H1 (cell line): ENCODE data around the gene CACNA1B. TPM values are rescaled to one million over a fixed set of nuclear protein-coding genes. Genes with fewer than 3 reads are reported as not detected.

Experiments
- CTCF ChIA-PET: fragments of 300-600 bp; sonication (Branson Sonifier 250); formaldehyde crosslinking; loops from one replicate; lab custom pipeline; 2021; ENCODE audit not compliant: partially characterized antibody; lab: Charles Lee
- POLR2A ChIA-PET: fragments of 300-600 bp; sonication (Branson Sonifier 250); formaldehyde crosslinking; loops from one replicate; lab custom pipeline; 2021; ENCODE audit warnings: inconsistent platforms; ENCODE audit not compliant: partially characterized antibody; lab: Charles Lee
- DNase-seq, 2 experiments: peaks; one replicate each; pipeline versions ENCODE4 v3.0.0 to v3.0.0-alpha.2; 2010 to 2022; ENCODE audit warnings: low spot score in 2 of 2, low read depth in 1 of 2, mixed read lengths in 1 of 2
- FAIRE-seq: peaks from 2 replicates; lab custom pipeline; 2011; peaks lifted over from hg19 to GRCh38; lab: Jason Lieb, UNC
- H2AFZ ChIP-seq: 2 replicates; pipeline ENCODE4 v1.8.1; 2012; ENCODE audit warnings: low read length, inconsistent platforms
- H2AK5ac ChIP-seq: 2 replicates; pipeline ENCODE4 v1.6.1; 2013; ENCODE audit warnings: low read depth, low read length
- H2BK120ac ChIP-seq: replicated peaks from 2 replicates; pipeline ENCODE3; 2013; ENCODE audit warnings: low read depth, low read length, inconsistent platforms
- H2BK12ac ChIP-seq: 2 replicates; pipeline ENCODE4 v1.6.1; 2013; ENCODE audit warnings: low read depth, low read length
- H2BK15ac ChIP-seq: 2 replicates; pipeline ENCODE4 v1.6.1; 2013; ENCODE audit warnings: low read length
- H2BK20ac ChIP-seq: 2 replicates; pipeline ENCODE4 v1.6.1; 2013; ENCODE audit warnings: low read length
- H2BK5ac ChIP-seq: 2 replicates; pipeline ENCODE4 v1.6.1; 2013; ENCODE audit warnings: low read depth, low read length
- H3K14ac ChIP-seq: 2 replicates; pipeline ENCODE4 v1.6.1; 2013; ENCODE audit warnings: inconsistent platforms; ENCODE audit not compliant: insufficient read length
- H3K18ac ChIP-seq: 2 replicates; pipeline ENCODE4 v1.6.1; 2013; ENCODE audit warnings: low read length; ENCODE audit errors: extremely low read depth
- H3K23ac ChIP-seq: 2 replicates; pipeline ENCODE4 v1.6.1; 2013; ENCODE audit warnings: inconsistent platforms; ENCODE audit not compliant: insufficient read length
- H3K23me2 ChIP-seq: 2 replicates; pipeline ENCODE4 v1.6.1; 2013; ENCODE audit warnings: low read depth, low read length
- H3K27ac ChIP-seq: 2 replicates; pipeline ENCODE4 v1.6.1; 2011; ENCODE audit warnings: low read depth, low read length, inconsistent platforms
- H3K27me3 ChIP-seq, 4 experiments: replicated peaks in 1 of 4; 1 replicate in 1 of 4; 2 replicates in 3 of 4; pipeline versions ENCODE4 v1.6.1 to v1.8.1; 2011 to 2013; ENCODE audit warnings: low read length in 3 of 4, mild to moderate bottlenecking in 3 of 4, inconsistent platforms in 2 of 4, mixed read lengths in 2 of 4, moderate library complexity in 1 of 4; ENCODE audit not compliant: control insufficient read depth in 3 of 4, insufficient read depth in 3 of 4; ENCODE audit errors: extremely low read depth in 1 of 4
- H3K36me3 ChIP-seq, 4 experiments: 2 replicates each; pipeline versions ENCODE4 v1.6.1 to v1.8.1; 2011 to 2013; ENCODE audit warnings: mild to moderate bottlenecking in 4 of 4, low read length in 3 of 4, moderate library complexity in 2 of 4, control low read depth in 1 of 4, inconsistent platforms in 1 of 4; ENCODE audit not compliant: insufficient read depth in 4 of 4, control insufficient read depth in 2 of 4
- H3K4ac ChIP-seq: replicated peaks from 2 replicates; pipeline ENCODE3; 2013; ENCODE audit warnings: low read length, low read depth, mixed read lengths, inconsistent platforms; ENCODE audit not compliant: insufficient read length
- H3K4me1 ChIP-seq, 4 experiments: replicated peaks in 1 of 4; 1 replicate in 1 of 4; 2 replicates in 3 of 4; pipeline versions ENCODE4 v1.6.1 to v1.8.1; 2011 to 2013; ENCODE audit warnings: low read length in 3 of 4, inconsistent platforms in 2 of 4, mixed read lengths in 1 of 4; ENCODE audit not compliant: insufficient read depth in 4 of 4, control insufficient read depth in 3 of 4
- H3K4me2 ChIP-seq, 2 experiments: 2 replicates each; pipeline versions ENCODE4 v1.6.1 to v1.8.1; 2011 to 2013; ENCODE audit warnings: low read depth in 2 of 2, low read length in 2 of 2, control low read depth in 1 of 2, inconsistent platforms in 1 of 2, mild to moderate bottlenecking in 1 of 2; ENCODE audit not compliant: insufficient read depth in 1 of 2
- H3K4me3 ChIP-seq, 4 experiments: fragments of 200-600, 300-600 bp in 1 of 4; sonication (generic), shearing (Covaris generic), sonication (Bioruptor Twin) in 1 of 4; 2 replicates each; pipeline versions ENCODE4 v1.5.1 to v1.8.1; 2011 to 2016; ENCODE audit warnings: low read length in 4 of 4, low read depth in 3 of 4, control low read depth in 2 of 4, inconsistent platforms in 2 of 4, mild to moderate bottlenecking in 2 of 4, mixed read lengths in 1 of 4, moderate library complexity in 1 of 4; ENCODE audit not compliant: insufficient read depth in 2 of 4; ENCODE audit errors: extremely low read depth in 1 of 4
- H3K56ac ChIP-seq: replicated peaks from 2 replicates; pipeline ENCODE3; 2013; ENCODE audit warnings: low read depth, mild to moderate bottlenecking, mixed read lengths, low read length, inconsistent platforms; ENCODE audit not compliant: insufficient read length
- H3K79me1 ChIP-seq: 2 replicates; pipeline ENCODE4 v1.6.1; 2013; ENCODE audit warnings: low read depth, low read length, control low read depth
- H3K79me2 ChIP-seq, 2 experiments: 2 replicates each; pipeline versions ENCODE4 v1.6.1 to v1.8.1; 2012 to 2013; ENCODE audit warnings: low read length in 2 of 2, mild to moderate bottlenecking in 2 of 2, inconsistent platforms in 1 of 2; ENCODE audit not compliant: insufficient read depth in 2 of 2, control insufficient read depth in 1 of 2
- H3K9ac ChIP-seq, 4 experiments: replicated peaks in 1 of 4; 1 replicate in 1 of 4; 2 replicates in 3 of 4; pipeline versions ENCODE4 v1.6.1 to v1.8.1; 2011 to 2013; ENCODE audit warnings: low read depth in 3 of 4, low read length in 3 of 4, control low read depth in 2 of 4, mild to moderate bottlenecking in 2 of 4, moderate library complexity in 2 of 4, inconsistent platforms in 1 of 4; ENCODE audit errors: extremely low read depth in 1 of 4
- H3K9me3 ChIP-seq, 2 experiments: 2 replicates each; pipeline versions ENCODE4 v1.6.1 to v1.8.1; 2012 to 2013; ENCODE audit warnings: mild to moderate bottlenecking in 2 of 2, moderate library complexity in 2 of 2, control low read depth in 1 of 2, inconsistent platforms in 1 of 2, low read depth in 1 of 2, low read length in 1 of 2, mixed read lengths in 1 of 2; ENCODE audit not compliant: insufficient read depth in 2 of 2
- H4K20me1 ChIP-seq, 2 experiments: replicated peaks in 1 of 2; 2 replicates each; pipeline versions ENCODE3 to v1.8.1; 2011 to 2013; ENCODE audit warnings: inconsistent platforms in 2 of 2, low read length in 2 of 2, mild to moderate bottlenecking in 1 of 2; ENCODE audit not compliant: insufficient read depth in 2 of 2, control insufficient read depth in 1 of 2
- H4K5ac ChIP-seq: 2 replicates; pipeline ENCODE4 v1.6.1; 2013; ENCODE audit warnings: low read length, low read depth, mixed read lengths, inconsistent platforms; ENCODE audit not compliant: insufficient read length
- H4K8ac ChIP-seq: 2 replicates; pipeline ENCODE4 v1.8.0; 2013; ENCODE audit warnings: mild to moderate bottlenecking, moderate library complexity, low read length, inconsistent platforms; ENCODE audit not compliant: insufficient read depth; ENCODE audit errors: extremely low read depth
- H4K91ac ChIP-seq: replicated peaks from 2 replicates; pipeline ENCODE3; 2013; ENCODE audit warnings: low read length, mixed read lengths, inconsistent platforms; ENCODE audit not compliant: insufficient read length
- CBX8 ChIP-seq: fragments of 300-800, 300-1000 bp; sonication (generic); IDR thresholded peaks from 2 replicates; pipeline ENCODE4 v1.7.1; 2016; ENCODE audit warnings: low read depth, low read length, borderline replicate concordance
- SP4 ChIP-seq: IDR thresholded peaks from 2 replicates; pipeline ENCODE4 v1.6.1; 2012; ENCODE audit warnings: low read length, inconsistent platforms
- TAF1 ChIP-seq: IDR thresholded peaks from 2 replicates; pipeline ENCODE4 v1.6.1; 2011; ENCODE audit warnings: mild to moderate bottlenecking, low read depth, low read length
- TCF12 ChIP-seq: IDR thresholded peaks from 2 replicates; pipeline ENCODE4 v1.6.1; 2011; ENCODE audit warnings: low read depth, mild to moderate bottlenecking, low read length
- YY1 ChIP-seq: IDR thresholded peaks from 2 replicates; pipeline ENCODE4 v1.6.1; 2011; ENCODE audit warnings: low read depth, mild to moderate bottlenecking, low read length
- ZNF274 ChIP-seq: IDR thresholded peaks from 2 replicates; pipeline ENCODE4 v1.7.0; 2012; ENCODE audit warnings: low read length, borderline replicate concordance; ENCODE audit errors: extremely low read depth
- WGBS, 2 experiments: shearing (Covaris generic) in 1 of 2; methylation state at CpG; one replicate each; pipeline versions ENCODE4 v1.1.6 to v1.1.7; 2013 to 2015; ENCODE audit warnings: low lambda C conversion rate in 2 of 2, mixed read lengths in 2 of 2, inconsistent platforms in 1 of 2, low coverage in 1 of 2, missing lambda C conversion rate in 1 of 2; ENCODE audit not compliant: insufficient replicate concordance in 2 of 2, insufficient coverage in 1 of 2, insufficient read length in 1 of 2; ENCODE audit errors: extremely low coverage in 1 of 2, missing lambda C conversion rate in 1 of 2; 5-methylcytosine and 5-hydroxymethylcytosine counted together
- polyA plus RNA-seq, 7 experiments: library from polyadenylated mRNA; depleted of rRNA in 3 of 7; stranded (reverse) in 5 of 7; unstranded in 2 of 7; fragments of >200 nt in 5 of 7; fragments of 200-250 nt in 2 of 7; gene quantifications; 1 replicate in 5 of 7; 2 replicates in 1 of 7; 4 replicates in 1 of 7; pipeline versions ENCODE4 v1.2.1 to v1.2.3, GENCODE V29; 2011 to 2013; ENCODE audit warnings: missing spikeins in 2 of 7, mixed read lengths in 2 of 7
- total RNA-seq: library from RNA; stranded (reverse); fragmentation: NEBNext Ultra II Directional; extraction: Animal tissue kit (Norgen Biotek cat#: 25700); gene quantifications from 2 replicates; pipeline ENCODE4 v1.2.1, GENCODE V29; 2021
- TF ChIP-seq, protein P1 (sequence below), 3 experiments: IDR thresholded peaks; 1 replicate in 2 of 3; 2 replicates in 1 of 3; pipeline versions ENCODE4 v1.5.1 to v1.6.1; 2011; ENCODE audit warnings: low read length in 3 of 3, mild to moderate bottlenecking in 3 of 3, inconsistent platforms in 2 of 3, low read depth in 1 of 3, moderate library complexity in 1 of 3; ENCODE audit not compliant: insufficient read depth in 1 of 3; ENCODE audit errors: control extremely low read depth in 1 of 3
- TF ChIP-seq, protein P2 (sequence below): IDR thresholded peaks from 2 replicates; pipeline ENCODE4 v1.6.1; 2012; ENCODE audit warnings: inconsistent platforms
- TF ChIP-seq, protein P3 (sequence below): IDR thresholded peaks from 2 replicates; pipeline ENCODE4 v1.6.1; 2012; ENCODE audit warnings: inconsistent platforms

The CACNA1B gene
- total and polyA plus RNA-seq, 2 of the 8 experiments (the other 6 are each of a cell fraction or from before 2014, with no cell fraction given): 1.5 to 5.7 TPM

DNA sequence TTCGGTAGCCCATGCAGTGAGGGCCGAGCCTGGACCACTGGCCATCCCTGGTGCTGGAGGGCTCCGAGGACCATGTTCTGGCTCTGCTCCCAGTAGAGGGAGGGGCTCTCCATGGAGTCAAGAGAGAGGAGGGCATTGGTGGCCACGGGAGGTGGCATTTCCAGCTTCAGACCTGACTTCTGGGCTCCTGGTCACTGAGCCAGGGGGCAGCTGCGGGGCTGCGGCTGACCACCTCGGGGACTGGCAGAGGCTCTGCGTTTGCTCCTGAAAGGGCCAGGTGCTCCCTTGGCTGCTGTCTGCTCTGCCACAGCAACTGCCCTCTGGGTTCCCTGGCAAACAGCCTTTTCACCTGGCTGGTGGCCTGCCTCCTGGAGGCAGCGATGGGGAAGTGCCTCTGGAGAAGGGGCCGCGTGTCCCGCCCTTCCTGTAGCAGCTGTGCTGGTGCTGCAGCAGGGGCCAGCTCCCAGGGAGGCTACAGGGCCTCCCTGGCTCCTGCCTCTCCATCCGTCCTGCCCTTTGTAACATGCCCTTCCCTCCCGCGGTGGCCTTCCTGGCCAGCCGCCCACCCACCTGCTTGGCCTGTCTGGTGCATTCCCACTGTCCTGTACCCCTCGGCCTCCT, 144.6 kb downstream of the CACNA1B start:
- peak; percentile 70 to 82 for DNase-seq
- Histone ChIP-seq H3K4me3 (peak overlapping the region in 2 of 4 experiments; percentile 36 to 58; a peak in 5 of 8 replicates), H3K79me1 (no peaks in the 10 kb centered on the region)
- TF ChIP-seq TAF1: 0 out of 2 replicates have a peak, but pooled peaks have one; percentile 19
- TF ChIP-seq, protein P1, sequence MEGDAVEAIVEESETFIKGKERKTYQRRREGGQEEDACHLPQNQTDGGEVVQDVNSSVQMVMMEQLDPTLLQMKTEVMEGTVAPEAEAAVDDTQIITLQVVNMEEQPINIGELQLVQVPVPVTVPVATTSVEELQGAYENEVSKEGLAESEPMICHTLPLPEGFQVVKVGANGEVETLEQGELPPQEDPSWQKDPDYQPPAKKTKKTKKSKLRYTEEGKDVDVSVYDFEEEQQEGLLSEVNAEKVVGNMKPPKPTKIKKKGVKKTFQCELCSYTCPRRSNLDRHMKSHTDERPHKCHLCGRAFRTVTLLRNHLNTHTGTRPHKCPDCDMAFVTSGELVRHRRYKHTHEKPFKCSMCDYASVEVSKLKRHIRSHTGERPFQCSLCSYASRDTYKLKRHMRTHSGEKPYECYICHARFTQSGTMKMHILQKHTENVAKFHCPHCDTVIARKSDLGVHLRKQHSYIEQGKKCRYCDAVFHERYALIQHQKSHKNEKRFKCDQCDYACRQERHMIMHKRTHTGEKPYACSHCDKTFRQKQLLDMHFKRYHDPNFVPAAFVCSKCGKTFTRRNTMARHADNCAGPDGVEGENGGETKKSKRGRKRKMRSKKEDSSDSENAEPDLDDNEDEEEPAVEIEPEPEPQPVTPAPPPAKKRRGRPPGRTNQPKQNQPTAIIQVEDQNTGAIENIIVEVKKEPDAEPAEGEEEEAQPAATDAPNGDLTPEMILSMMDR (IDR thresholded peaks at IDR 0.05; ENCODE audit: control extremely low read depth in 1 of 3, insufficient read depth in 1 of 3, low read depth in 1 of 3, low read length in 3 of 3): peak; percentile 71 to 79 (median 76)
- no peak for TF ChIP-seq TCF12
- TF ChIP-seq, protein P2, sequence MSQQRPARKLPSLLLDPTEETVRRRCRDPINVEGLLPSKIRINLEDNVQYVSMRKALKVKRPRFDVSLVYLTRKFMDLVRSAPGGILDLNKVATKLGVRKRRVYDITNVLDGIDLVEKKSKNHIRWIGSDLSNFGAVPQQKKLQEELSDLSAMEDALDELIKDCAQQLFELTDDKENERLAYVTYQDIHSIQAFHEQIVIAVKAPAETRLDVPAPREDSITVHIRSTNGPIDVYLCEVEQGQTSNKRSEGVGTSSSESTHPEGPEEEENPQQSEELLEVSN: 0 out of 2 replicates have a peak, but pooled peaks have one; percentile 21
- no peak for TF ChIP-seq SP4
- no peak for TF ChIP-seq YY1
- TF ChIP-seq, protein P3, sequence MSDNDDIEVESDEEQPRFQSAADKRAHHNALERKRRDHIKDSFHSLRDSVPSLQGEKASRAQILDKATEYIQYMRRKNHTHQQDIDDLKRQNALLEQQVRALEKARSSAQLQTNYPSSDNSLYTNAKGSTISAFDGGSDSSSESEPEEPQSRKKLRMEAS: peak; percentile 76
- TF ChIP-seq ZNF274: no peak
- no peak for TF ChIP-seq CBX8

More for the DNA sequence above, 144.6 kb downstream of the CACNA1B start:
- H3K4me1 ChIP-seq: peaks cover 0 to 8% (median 1%) of the 10 kb centered on the region in 4 experiments; a peak in 4 of 7 replicates
- H4K91ac ChIP-seq: no peak overlapping the region
- no peak overlapping the region for H2AFZ ChIP-seq
- no peak overlapping the region for H3K23ac ChIP-seq
- H3K9me3 ChIP-seq: peaks cover 12 to 68% of the 10 kb centered on the region in 2 experiments
- no peak overlapping the region for H2BK120ac ChIP-seq
- no peak overlapping the region for H3K4ac ChIP-seq
- H2BK5ac ChIP-seq: no peak overlapping the region
- no peaks in the 10 kb centered on the region for H4K20me1 ChIP-seq
- peak overlapping the region; percentile 74 to 78 for H3K4me2 ChIP-seq
- no peak overlapping the region for H2BK20ac ChIP-seq
- H3K14ac ChIP-seq: no peak overlapping the region
- no peaks in the 10 kb centered on the region for H3K79me2 ChIP-seq
- no peak overlapping the region for H2BK12ac ChIP-seq
- FAIRE-seq: no peak
- H3K27ac ChIP-seq: no peak overlapping the region
- CTCF ChIA-PET: interaction anchor here (0.6 to 2.4 kb wide), 15 partner anchors 9 to 445 kb away, joined by 3 to 8 read pairs (median 3); no protein-coding TSS in a partner anchor
- H2AK5ac ChIP-seq: no peak overlapping the region
- POLR2A ChIA-PET: interaction anchor here (0.9 kb wide), 1 partner anchor 9 kb away, joined by 3 read pairs; no protein-coding TSS in a partner anchor
- peaks cover 0 to 11% (median 0%) of the 10 kb centered on the region in 4 experiments; a peak in 2 of 8 replicates for H3K36me3 ChIP-seq
- no peak overlapping the region for H4K8ac ChIP-seq
- H2BK15ac ChIP-seq: 0 out of 2 replicates have a peak overlapping the region, but pooled peaks have one; percentile 46
- H4K5ac ChIP-seq: no peak overlapping the region
- H3K9ac ChIP-seq: no peak overlapping the region
- no peak overlapping the region; the same call in 1 of the 2 replicates for H3K18ac ChIP-seq
- H3K56ac ChIP-seq: no peak overlapping the region
- H3K23me2 ChIP-seq: peaks cover 8% of the 10 kb centered on the region
- H3K27me3 ChIP-seq: peaks cover 0 to 5% (median 2%) of the 10 kb centered on the region in 4 experiments; a peak in 2 of 7 replicates
- 64% methylated on average over 10 of the region's 17 CpGs; no CpG with 5 or more reads in 1 of the 2 experiments for WGBS, 2 experiments
